HG03558 (cell line): ENCODE results near the gene HIP1R.

Experiments used
- ATAC-seq: cut with Tn5 transposase; IDR thresholded peaks from one replicate; pipeline ENCODE4 v1.9.1; 2021; ENCODE audit warnings: moderate number of reproducible peaks; ENCODE audit not compliant: unreplicated experiment; ENCODE audit errors: extremely low read depth

HIP1R gene

GRCh38 chr12:122827258-122827657 is 8.0 kb upstream of the HIP1R start:
- ATAC-seq, result no peak

DNA sequence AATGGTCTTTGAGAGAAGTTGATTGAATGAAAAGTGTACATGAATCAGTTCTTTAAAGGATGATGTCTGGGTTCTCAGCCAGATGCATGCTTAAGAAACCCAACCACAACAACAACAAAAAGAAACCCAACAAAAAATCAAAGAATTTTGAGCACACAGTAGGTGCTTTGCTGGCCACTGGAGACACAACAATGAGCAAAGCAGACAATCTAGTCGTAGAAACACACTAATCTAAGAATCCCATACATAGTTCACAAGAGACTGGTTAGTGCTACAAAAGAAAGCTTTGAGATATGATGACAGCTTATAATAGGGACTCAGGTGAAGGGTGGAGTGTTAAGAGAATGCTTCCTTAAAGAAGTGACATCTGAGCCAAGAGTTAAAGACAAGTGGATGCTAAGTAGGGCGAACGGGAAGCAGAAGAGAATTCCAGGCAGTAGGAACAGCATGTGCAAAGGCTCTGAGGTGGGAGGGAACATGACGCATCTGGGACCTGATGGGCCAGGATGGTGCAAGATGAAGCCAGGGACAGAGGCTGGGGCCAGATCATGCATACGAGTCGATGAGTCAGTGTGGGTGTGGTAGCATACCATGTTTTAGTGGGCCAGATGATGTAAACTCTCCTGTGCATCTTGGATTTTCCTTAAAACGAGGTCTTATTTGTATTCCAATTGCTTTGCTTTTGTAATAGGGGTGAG is 4.6 kb upstream of the HIP1R start:
- ATAC-seq, result no peak

GRCh38 chr12:122834104-122834920 is 945 bp upstream of the HIP1R start:
- ATAC-seq, result no peak

- no peak for ATAC-seq
Observed at GRCh38 chr12:122835750-122836026, 431 bp downstream of the HIP1R start.

DNA sequence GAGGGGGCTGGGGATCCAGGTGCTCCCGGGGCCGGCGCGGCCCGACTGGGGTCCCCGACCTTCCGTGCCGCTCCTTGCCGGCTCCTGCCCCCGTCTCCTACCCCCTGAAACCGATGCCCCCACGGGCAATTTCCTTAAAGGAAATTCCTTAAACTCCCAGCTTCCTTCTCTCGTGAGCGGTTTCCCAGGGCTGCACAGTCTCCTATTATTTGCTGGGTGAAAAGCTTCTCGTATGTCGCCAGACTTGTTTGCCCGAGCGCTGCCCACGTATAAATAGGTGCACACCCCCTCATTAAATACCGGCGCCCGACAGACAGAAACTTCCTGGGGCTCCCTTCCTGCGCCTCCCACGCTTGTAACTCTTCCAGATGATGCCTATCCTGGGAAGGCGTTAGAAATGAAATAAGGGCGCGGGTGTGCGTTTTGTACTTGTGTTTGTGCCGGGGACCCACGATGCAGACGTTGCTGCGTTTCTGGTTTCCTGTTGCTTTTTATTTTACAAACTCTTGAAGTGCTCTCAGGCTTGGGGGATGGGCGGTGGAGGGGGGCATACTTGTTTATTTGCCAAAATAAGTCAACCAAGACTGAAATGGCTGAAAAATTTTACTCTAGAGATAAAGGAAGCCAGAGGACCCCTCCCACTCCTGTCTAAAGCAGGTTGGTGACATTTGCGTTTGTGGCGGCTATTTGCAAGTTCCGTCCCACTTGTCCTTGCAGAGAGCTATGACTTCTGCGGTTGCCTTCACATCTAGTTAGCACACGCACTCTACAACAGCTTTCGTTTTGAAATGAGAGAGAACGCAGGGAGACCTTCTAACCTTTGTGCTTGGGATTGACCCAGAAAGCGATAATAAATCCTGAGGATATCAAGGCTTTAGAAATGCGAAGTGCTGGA is 1.0 kb downstream of the HIP1R start:
- no peak for ATAC-seq

DNA sequence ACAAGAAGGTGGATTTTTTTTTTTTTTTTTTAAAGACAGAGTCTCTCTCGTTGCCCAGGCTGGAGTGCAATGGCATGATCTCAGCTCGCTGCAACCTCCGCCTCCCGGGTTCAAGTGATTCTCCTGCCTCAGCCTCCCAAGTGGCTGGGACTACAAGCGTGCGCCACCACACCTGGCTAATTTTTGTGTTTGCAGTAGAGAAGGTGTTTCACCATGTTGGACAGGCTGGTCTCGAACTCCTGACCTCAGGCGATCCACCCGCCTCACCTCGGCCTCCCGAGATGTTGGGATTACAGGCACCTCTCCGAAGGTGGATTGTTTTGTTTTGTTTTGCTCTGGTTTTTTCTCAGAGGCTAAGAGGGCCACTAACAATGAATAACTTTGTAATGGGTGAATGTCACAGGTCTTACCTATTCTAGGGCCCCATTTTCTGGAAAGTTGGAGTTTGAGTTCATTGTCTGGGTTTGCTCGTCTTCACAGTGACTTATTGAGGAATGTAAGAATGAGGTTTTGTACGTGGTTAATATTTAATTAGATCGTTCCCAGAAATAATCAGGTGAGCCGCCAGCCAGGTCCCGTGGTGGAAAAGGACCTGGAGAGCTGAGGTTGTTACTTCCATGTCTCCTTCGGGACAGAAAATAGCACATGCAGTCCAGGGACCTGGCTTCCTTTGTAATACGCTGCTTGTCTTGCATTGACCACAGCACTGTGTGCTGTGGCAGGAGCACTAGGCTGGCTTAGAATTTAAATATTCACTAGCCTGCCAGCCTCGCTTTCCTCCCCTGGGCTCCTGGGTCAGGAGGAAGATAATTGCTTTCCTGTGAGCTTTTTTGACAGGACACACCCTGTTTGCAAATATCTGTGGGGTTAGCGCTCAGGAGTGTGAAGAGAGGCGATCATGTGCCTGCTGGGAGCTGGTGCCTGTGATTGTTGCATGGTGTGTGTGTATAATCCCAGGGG is 2.3 kb downstream of the HIP1R start:
- no peak for ATAC-seq

DNA sequence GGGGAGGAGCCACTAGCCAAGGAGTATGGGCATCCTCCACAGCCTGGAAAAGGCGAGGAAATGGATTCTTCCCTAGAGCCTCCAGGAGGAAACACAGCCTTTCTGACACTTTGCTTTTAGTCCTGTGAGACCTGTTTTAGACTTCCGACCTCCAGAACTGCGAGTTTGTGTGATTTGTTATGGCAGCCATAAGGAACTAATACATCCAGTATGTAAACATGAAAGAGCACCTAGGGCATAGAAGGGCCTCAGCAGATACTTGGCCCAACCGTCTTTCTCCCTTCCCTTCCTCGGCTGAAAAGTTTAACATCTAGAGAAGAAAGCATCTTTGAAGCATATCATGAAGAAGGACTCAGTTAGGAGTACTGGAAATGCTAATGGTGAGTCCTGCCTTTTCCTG is 3.6 kb downstream of the HIP1R start:
- no peak for ATAC-seq

DNA sequence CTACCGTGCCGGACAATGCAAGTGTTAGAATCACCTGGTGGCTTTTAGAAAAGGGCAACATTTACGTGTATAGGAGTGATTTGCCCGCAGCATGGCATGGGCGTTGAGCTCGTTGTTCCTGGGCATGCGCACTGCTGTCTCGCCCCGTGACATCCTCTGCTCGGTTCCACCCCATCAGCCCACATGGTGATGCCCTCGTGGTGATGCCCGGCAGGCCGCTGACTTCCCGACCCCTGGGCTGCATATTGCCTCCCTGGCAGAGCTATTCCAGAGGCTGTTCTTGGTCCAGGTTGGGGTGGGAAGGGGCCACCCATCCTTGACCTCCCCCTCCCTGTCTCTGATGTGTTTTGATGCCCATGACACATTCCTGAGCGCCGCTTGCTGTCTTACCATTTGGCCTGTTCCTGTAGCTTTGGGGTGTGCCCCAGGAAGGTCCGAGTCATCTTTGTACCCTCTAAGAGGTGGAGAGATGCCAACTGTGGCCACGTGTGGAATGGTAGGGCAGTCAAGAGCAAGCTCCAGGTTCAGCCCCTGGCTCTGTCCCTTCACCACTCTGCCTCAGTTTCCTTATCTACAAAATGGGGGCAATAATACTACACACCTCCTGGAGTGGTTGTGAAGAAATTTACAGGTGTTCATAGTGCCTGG is 4.8 kb downstream of the HIP1R start:
- no peak for ATAC-seq

- no peak for ATAC-seq
Observed at GRCh38 chr12:122840580-122841513, 5.6 kb downstream of the HIP1R start.

DNA sequence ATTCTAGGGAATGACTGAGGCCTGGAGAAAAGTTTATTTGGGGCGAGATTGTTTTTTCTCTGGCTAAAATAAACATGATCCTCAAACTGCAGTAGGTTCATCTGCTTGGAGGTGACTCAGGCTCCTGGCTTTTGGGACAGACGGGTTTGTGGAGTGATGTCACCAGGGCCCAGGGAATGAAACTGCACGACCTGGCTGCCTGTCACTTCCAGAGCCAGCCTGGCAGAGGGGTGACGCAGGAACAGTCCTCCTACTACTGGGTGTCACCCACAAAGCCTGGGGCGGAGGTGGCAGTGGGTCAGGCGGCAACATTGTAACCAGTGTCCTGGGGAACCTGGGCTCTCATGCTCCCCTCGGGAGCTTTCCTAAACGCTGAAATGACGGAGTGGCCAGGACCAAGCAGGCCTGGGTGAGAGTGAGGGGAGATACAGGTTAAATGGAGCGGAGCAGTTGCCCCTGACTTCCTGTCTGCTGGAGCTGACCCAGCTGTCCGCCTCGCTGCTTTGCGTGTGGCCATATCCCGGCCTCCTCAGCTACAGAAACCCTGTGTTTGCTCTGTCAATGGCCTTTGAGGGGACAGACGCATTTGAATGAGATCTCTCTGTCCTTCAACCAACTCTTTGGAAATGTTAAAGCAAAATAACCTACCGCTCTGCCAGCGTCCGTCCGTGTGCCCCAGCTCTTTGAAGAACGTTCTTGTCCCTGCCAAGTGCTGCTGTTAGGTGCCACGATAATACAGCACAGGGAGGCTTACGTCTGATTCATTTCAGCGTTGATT is 6.5 kb downstream of the HIP1R start:
- ATAC-seq, result no peak

- ATAC-seq, result no peak
Observed at GRCh38 chr12:122842505-122843405, 7.5 kb downstream of the HIP1R start.

DNA sequence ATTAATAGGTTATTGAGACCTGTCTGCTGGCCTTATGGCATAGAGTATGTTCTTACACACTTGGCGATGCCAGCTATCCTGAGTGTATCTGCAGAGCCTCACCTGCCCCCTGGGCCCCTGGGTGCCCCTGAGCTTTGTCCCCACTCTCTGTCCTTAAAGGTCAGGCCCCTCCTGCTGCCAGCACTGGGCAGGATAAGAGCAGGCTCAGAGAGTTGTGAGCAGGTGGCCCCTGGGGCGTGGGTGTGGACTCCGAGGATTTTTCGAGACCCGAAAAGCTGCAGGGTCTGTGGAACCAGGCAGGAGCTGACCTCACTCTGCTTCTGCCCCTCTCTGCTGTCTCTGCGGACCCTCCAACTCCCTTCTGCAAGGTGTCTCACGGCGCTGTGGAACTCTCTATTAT is 8.2 kb downstream of the HIP1R start:
- no peak for ATAC-seq

DNA sequence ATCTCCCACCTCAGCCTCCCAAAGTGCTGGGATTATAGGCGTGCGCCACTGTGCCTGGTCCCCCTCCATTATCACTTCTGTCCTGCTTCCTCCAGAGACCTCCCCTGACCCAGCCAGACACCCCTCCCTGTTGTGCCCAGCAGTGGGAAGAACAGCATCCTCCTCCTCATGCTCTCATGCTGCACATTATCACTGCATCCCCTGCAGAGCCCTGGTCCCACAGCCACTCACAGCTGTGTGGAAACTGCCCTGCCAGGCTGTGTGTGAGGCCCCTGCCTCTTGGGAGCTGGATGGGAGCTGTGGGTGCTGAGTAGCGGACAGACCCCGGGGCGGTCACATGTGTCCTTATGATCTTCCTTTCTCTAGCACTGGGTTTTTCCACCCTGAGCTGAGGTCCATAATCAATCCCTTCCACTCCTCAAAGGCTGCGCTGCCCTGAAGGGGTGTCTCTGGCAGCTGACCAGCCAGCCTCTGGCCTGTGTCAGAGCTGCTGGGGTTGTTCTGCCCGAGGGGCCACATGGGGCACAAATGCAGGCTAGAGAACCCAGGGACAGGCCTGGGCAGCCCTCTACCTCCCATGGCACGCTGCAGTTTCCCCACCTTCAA is 9.2 kb downstream of the HIP1R start:
- ATAC-seq, result no peak

GRCh38 chr12:122845041-122845864 is 10.0 kb downstream of the HIP1R start:
- no peak for ATAC-seq

GRCh38 chr12:122845865-122846621 is 10.8 kb downstream of the HIP1R start:
- no peak for ATAC-seq
